HCT116 (cell line): ENCODE results near the gene MTFR1L. TPM values are rescaled to one million over a fixed set of nuclear protein-coding genes. Genes with fewer than 3 reads are reported as not detected.

ENCODE experiments used
- ATAC-seq: fragments of 200-7000 bp; cut with Tn5 transposase; 2 replicates; pipeline ENCODE4 v1.9.1; 2020; ENCODE audit warnings: mild to moderate bottlenecking, moderate library complexity
- BruUV-seq: library from RNA; stranded (reverse); fragments of 400-500 nt; replicated peaks from 2 replicates; lab custom pipeline; 2021; lab: Mats Ljungman, UMichigan
- CTCF ChIA-PET: fragments of 300-600 bp; sonication (Branson Sonifier 250); formaldehyde crosslinking; loops from one replicate; lab custom pipeline; 2021; ENCODE audit warnings: antibody characterized with exemption; lab: Charles Lee
- POLR2A ChIA-PET: fragments of 300-600, 350-600 bp; sonication (Branson Sonifier 250); formaldehyde crosslinking; loops from one replicate; lab custom pipeline; 2021; ENCODE audit warnings: antibody characterized with exemption; lab: Charles Lee
- RAD21 ChIA-PET, 2 experiments: fragments of 300-600 bp; sonication (Branson Sonifier 250); formaldehyde crosslinking; loops; one replicate each; lab custom pipeline; 2023; ENCODE audit warnings: low total read pairs in 2 of 2; ENCODE audit not compliant: uncharacterized antibody in 2 of 2, unreplicated experiment in 2 of 2, low non-redundant PET in 1 of 2; lab: Charles Lee
- DNase-seq: peaks from one replicate; pipeline ENCODE4 v3.0.0-alpha.2; 2010; ENCODE audit warnings: low read depth, low spot score
- H2AFZ ChIP-seq: fragments of 200-600 bp; shearing (Covaris generic), sonication (generic); 2 replicates; pipeline ENCODE4 v1.6.1; 2017; ENCODE audit warnings: low read depth, mixed run types, mixed read lengths, antibody characterized with exemption, low read length; ENCODE audit not compliant: poor library complexity, severe bottlenecking
- H3K27ac ChIP-seq: 2 replicates; pipeline ENCODE4 v1.5.1; 2012; ENCODE audit warnings: low read depth, low read length
- H3K27me3 ChIP-seq: fragments of 200-600 bp; sonication (generic); 2 replicates; pipeline ENCODE4 v1.6.1; 2016; ENCODE audit warnings: mixed run types, low read length, mixed read lengths; ENCODE audit not compliant: insufficient read depth
- H3K36me3 ChIP-seq, 2 experiments: fragments of 200-500 bp in 1 of 2; fragments of 200-600 bp in 1 of 2; sonication (Bioruptor generic) in 1 of 2; sonication (generic) in 1 of 2; 2 replicates each; pipeline versions ENCODE4 v1.5.1 to v1.6.1; 2014 to 2016; ENCODE audit warnings: low read length in 2 of 2, inconsistent platforms in 1 of 2, mixed read lengths in 1 of 2, mixed run types in 1 of 2; ENCODE audit not compliant: insufficient read depth in 2 of 2, control insufficient read depth in 1 of 2
- H3K4me1 ChIP-seq, 2 experiments: fragments of 200-600 bp in 1 of 2; sonication (generic) in 1 of 2; 2 replicates each; pipeline versions ENCODE4 v1.5.1 to v1.6.1; 2012 to 2017; ENCODE audit warnings: low read length in 2 of 2, inconsistent platforms in 1 of 2, mild to moderate bottlenecking in 1 of 2, mixed read lengths in 1 of 2, mixed run types in 1 of 2, moderate library complexity in 1 of 2; ENCODE audit not compliant: insufficient read depth in 2 of 2, control insufficient read depth in 1 of 2
- H3K4me2 ChIP-seq: fragments of 200-600 bp; sonication (generic); 2 replicates; pipeline ENCODE4 v1.6.1; 2017; ENCODE audit warnings: mixed run types, low read length, mixed read lengths
- H3K4me3 ChIP-seq, 2 experiments: fragments of 200-600 bp in 1 of 2; sonication (generic) in 1 of 2; replicated peaks in 1 of 2; 2 replicates each; pipeline ENCODE4 v1.5.1; 2011 to 2016; ENCODE audit warnings: low read length in 2 of 2, control low read depth in 1 of 2, low read depth in 1 of 2, mild to moderate bottlenecking in 1 of 2, mixed read lengths in 1 of 2, mixed run types in 1 of 2
- H3K79me2 ChIP-seq: fragments of 200-600 bp; sonication (generic); 2 replicates; pipeline ENCODE4 v1.6.1; 2017; ENCODE audit warnings: mild to moderate bottlenecking, mixed run types, low read length, moderate library complexity, mixed read lengths; ENCODE audit not compliant: insufficient read depth
- H3K9ac ChIP-seq: fragments of 200-600 bp; sonication (generic); 2 replicates; pipeline ENCODE4 v1.6.1; 2016; ENCODE audit warnings: low read length, mixed read lengths
- H3K9me2 ChIP-seq: fragments of 200-600 bp; sonication (generic), shearing (Covaris generic); 2 replicates; pipeline ENCODE4 v1.6.1; 2017; ENCODE audit warnings: mixed run types, mild to moderate bottlenecking, moderate library complexity; ENCODE audit not compliant: insufficient read depth
- H3K9me3 ChIP-seq, 2 experiments: fragments of 200-500 bp in 1 of 2; fragments of 200-600 bp in 1 of 2; sonication (Bioruptor generic) in 1 of 2; sonication (generic) in 1 of 2; 2 replicates each; pipeline ENCODE4 v1.6.1; 2014 to 2017; ENCODE audit warnings: low read length in 2 of 2, mixed read lengths in 2 of 2, inconsistent platforms in 1 of 2, low read depth in 1 of 2, mild to moderate bottlenecking in 1 of 2, mixed run types in 1 of 2, moderate library complexity in 1 of 2; ENCODE audit not compliant: control insufficient read depth in 1 of 2, insufficient read depth in 1 of 2
- H4K20me1 ChIP-seq: fragments of 200-600 bp; sonication (generic), shearing (Covaris generic); 2 replicates; pipeline ENCODE4 v1.6.1; 2017; ENCODE audit warnings: mixed run types, mild to moderate bottlenecking, moderate library complexity; ENCODE audit not compliant: insufficient read depth
- ATF3 ChIP-seq: IDR thresholded peaks from 2 replicates; pipeline ENCODE4 v1.6.1; 2012
- ELF1 ChIP-seq: IDR thresholded peaks from 2 replicates; pipeline ENCODE4 v1.6.1; 2012; ENCODE audit warnings: low read depth, borderline replicate concordance
- JUND ChIP-seq: IDR thresholded peaks from 2 replicates; pipeline ENCODE4 v1.6.1; 2012
- RAD21 ChIP-seq: IDR thresholded peaks from 2 replicates; pipeline ENCODE4 v1.6.1; 2012; ENCODE audit warnings: low read depth, mild to moderate bottlenecking
- SIN3A ChIP-seq: IDR thresholded peaks from 2 replicates; pipeline ENCODE4 v1.6.1; 2012; ENCODE audit warnings: low read depth
- SP1 ChIP-seq: IDR thresholded peaks from 2 replicates; pipeline ENCODE4 v1.6.1; 2012; ENCODE audit warnings: low read depth
- TCF7L2 ChIP-seq: IDR thresholded peaks from 2 replicates; pipeline ENCODE4 v1.7.0; 2011; ENCODE audit warnings: borderline replicate concordance, inconsistent platforms; ENCODE audit not compliant: insufficient read depth, insufficient read length; ENCODE audit errors: extremely low read depth
- YY1 ChIP-seq: IDR thresholded peaks from 2 replicates; pipeline ENCODE4 v1.6.1; 2011; ENCODE audit warnings: low read length, low read depth, moderate library complexity, mild to moderate bottlenecking; ENCODE audit not compliant: insufficient replicate concordance; ENCODE audit errors: extremely low read depth
- ZNF274 ChIP-seq: fragments of 200-500 bp; sonication (Bioruptor generic); IDR thresholded peaks from 2 replicates; pipeline ENCODE4 v1.6.1; 2014; ENCODE audit warnings: mild to moderate bottlenecking, low read depth, low read length, inconsistent platforms
- intact Hi-C: fragments of 100-400 bp; cut with micrococcal nuclease; formaldehyde crosslinking; loops from 2 replicates; pipeline ENCODE4 v1.10.0; 2022
- total RNA-seq: library from RNA; stranded (reverse); gene quantifications from one replicate; pipeline ENCODE4 v1.2.1, GENCODE V29; 2021; ENCODE audit not compliant: unreplicated experiment
- TF ChIP-seq, protein P1 (sequence below): IDR thresholded peaks from 2 replicates; pipeline ENCODE4 v1.6.1; 2012

The MTFR1L gene
- total RNA-seq, 1 experiment from 2014 or later: 35.8 TPM

GRCh38 chr1:25771221-25772114 lies 48.3 kb upstream of the MTFR1L start:
- ATAC-seq: no peak
- TF ChIP-seq JUND (no peak), ZNF274 (no peak), ELF1 (no peak), TCF7L2 (no peak)
- peaks cover 9 to 13% of the 10 kb centered on the region in 2 experiments for H3K4me1 ChIP-seq

DNA sequence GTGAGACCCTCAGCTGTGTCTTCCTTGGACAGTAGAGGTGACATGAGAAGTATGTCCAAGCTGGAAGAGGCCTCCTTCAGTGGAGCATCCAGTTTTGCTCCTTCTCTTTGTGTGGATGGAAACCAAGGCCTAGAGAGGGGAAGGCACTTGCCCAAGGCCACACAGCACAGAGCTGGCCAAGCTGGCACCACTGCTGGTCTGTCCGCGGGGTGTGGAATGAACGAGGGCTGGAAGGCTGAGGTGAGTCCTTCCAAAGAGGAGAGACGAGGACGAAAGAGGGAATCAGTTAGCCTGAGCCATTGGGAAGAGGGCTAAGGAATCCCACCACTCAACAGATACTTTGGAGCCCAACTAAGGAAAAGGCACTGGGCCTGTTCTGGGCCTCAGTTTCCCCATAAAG lies 47.6 kb upstream of the MTFR1L start:
- Histone ChIP-seq H3K4me2 (no peak overlapping the region), H3K9me3 (no peaks in the 10 kb centered on the region), H3K79me2 (no peaks in the 10 kb centered on the region), H3K9me2 (no peaks in the 10 kb centered on the region), H3K4me3 (no peak overlapping the region), H4K20me1 (no peaks in the 10 kb centered on the region), H3K27me3 (no peaks in the 10 kb centered on the region), H3K36me3 (no peaks in the 10 kb centered on the region), H3K4me1 (peaks cover 9 to 13% of the 10 kb centered on the region in 2 experiments), H2AFZ (no peak overlapping the region), H3K27ac (no peak overlapping the region), H3K9ac (no peak overlapping the region)
- CTCF ChIA-PET: no interaction called here
- intact Hi-C loops: no loop called here
- ATAC-seq (no peak), DNase-seq (no peak)
- BruUV-seq: no TSS peak
- POLR2A ChIA-PET: no interaction called here
- RAD21 ChIA-PET: no interaction called here
- TF ChIP-seq SIN3A (no peak), RAD21 (no peak), YY1 (no peak), SP1 (no peak), ATF3 (no peak), TCF7L2 (no peak)
- TF ChIP-seq, protein P1, sequence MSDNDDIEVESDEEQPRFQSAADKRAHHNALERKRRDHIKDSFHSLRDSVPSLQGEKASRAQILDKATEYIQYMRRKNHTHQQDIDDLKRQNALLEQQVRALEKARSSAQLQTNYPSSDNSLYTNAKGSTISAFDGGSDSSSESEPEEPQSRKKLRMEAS: no peak

More at GRCh38 chr1:25771221-25772114, 48.3 kb upstream of the MTFR1L start:
- no peaks in the 10 kb centered on the region for H3K36me3 ChIP-seq
- RAD21 ChIA-PET: no interaction called here
- H3K9me3 ChIP-seq: no peaks in the 10 kb centered on the region
- no peaks in the 10 kb centered on the region for H3K79me2 ChIP-seq
- POLR2A ChIA-PET: no interaction called here
- no peak overlapping the region for H3K9ac ChIP-seq
- no peaks in the 10 kb centered on the region for H4K20me1 ChIP-seq
- intact Hi-C loops: no loop called here
- H2AFZ ChIP-seq: no peak overlapping the region
- H3K4me3 ChIP-seq: no peak overlapping the region
- H3K4me2 ChIP-seq: no peak overlapping the region
- CTCF ChIA-PET: no interaction called here
- no peaks in the 10 kb centered on the region for H3K9me2 ChIP-seq
- BruUV-seq: no TSS peak
- no peak overlapping the region for H3K27ac ChIP-seq
- no peaks in the 10 kb centered on the region for H3K27me3 ChIP-seq
- DNase-seq: no peak
